ENCODE results near the gene PPDPF.
A peak's percentile ranks its signal among the peaks of the same experiment; 100 is the strongest.
"Not testable (repeated sequence)": the region's sequence is repeated elsewhere in the genome, so short reads cannot be mapped to it uniquely, and the experiment has no call there.

PPDPF gene

GRCh38 chr20:63502671-63503172 is 17.8 kb upstream of the PPDPF start:
- DNase-seq (ENCODE audit: low spot score in 2 of 2) (no peak), ATAC-seq (no peak)
- Mint-ChIP-seq H3K4me3 (no peak overlapping the region), H3K9me3 (peaks cover 4% of the 10 kb centered on the region), H3K36me3 (no peaks in the 10 kb centered on the region), H3K27ac (no peak overlapping the region), H3K4me1 (peaks cover 8% of the 10 kb centered on the region)

GRCh38 chr20:63503524-63503923 is 17.0 kb upstream of the PPDPF start:
- DNase-seq (ENCODE audit: low spot score in 2 of 2) (no peak), ATAC-seq (no peak)
- peaks cover 4% of the 10 kb centered on the region for H3K9me3 Mint-ChIP-seq
- H3K4me3 Mint-ChIP-seq, result no peak overlapping the region
- H3K27ac Mint-ChIP-seq, result no peak overlapping the region
- H3K4me1 Mint-ChIP-seq, result peaks cover 14% of the 10 kb centered on the region
- H3K36me3 Mint-ChIP-seq, result no peaks in the 10 kb centered on the region

GRCh38 chr20:63504642-63505041 is 15.9 kb upstream of the PPDPF start:
- Mint-ChIP-seq H3K4me1 (peaks cover 20% of the 10 kb centered on the region), H3K9me3 (peaks cover 4% of the 10 kb centered on the region), H3K27ac (no peak overlapping the region), H3K36me3 (no peaks in the 10 kb centered on the region), H3K4me3 (no peak overlapping the region)
- ATAC-seq, result no peak
- no peak for DNase-seq (ENCODE audit: low spot score in 2 of 2)

GRCh38 chr20:63505281-63505680 is 15.3 kb upstream of the PPDPF start:
- no peak for ATAC-seq

GRCh38 chr20:63505723-63506122 is 14.8 kb upstream of the PPDPF start:
- Mint-ChIP-seq H3K9me3 (peaks cover 4% of the 10 kb centered on the region), H3K27ac (no peak overlapping the region), H3K4me3 (no peak overlapping the region), H3K4me1 (peaks cover 20% of the 10 kb centered on the region), H3K36me3 (no peaks in the 10 kb centered on the region)
- no peak for ATAC-seq
- DNase-seq (ENCODE audit: low spot score in 2 of 2), result no peak

More at GRCh38 chr20:63505281-63505680, 15.3 kb upstream of the PPDPF start:
- H3K27ac Mint-ChIP-seq, result no peak overlapping the region
- no peaks in the 10 kb centered on the region for H3K36me3 Mint-ChIP-seq
- no peak for DNase-seq (ENCODE audit: low spot score in 2 of 2)
- H3K4me1 Mint-ChIP-seq, result peaks cover 20% of the 10 kb centered on the region
- no peak overlapping the region for H3K4me3 Mint-ChIP-seq
- peaks cover 4% of the 10 kb centered on the region for H3K9me3 Mint-ChIP-seq

- Mint-ChIP-seq H3K27ac (no peak overlapping the region), H3K9me3 (peaks cover 4% of the 10 kb centered on the region), H3K36me3 (no peaks in the 10 kb centered on the region), H3K4me1 (peaks cover 20% of the 10 kb centered on the region), H3K4me3 (peak overlapping the region; percentile 36)
- no peak for ATAC-seq
- DNase-seq (ENCODE audit: low spot score in 2 of 2), result no peak
These were observed 13.4 kb upstream of the PPDPF start for GRCh38 chr20:63507083-63507743.

- H3K36me3 Mint-ChIP-seq, result no peaks in the 10 kb centered on the region
- peak overlapping the region; percentile 56 for H3K27ac Mint-ChIP-seq
- peak; percentile 86 for ATAC-seq
- peaks cover 20% of the 10 kb centered on the region for H3K4me1 Mint-ChIP-seq
- peaks cover 4% of the 10 kb centered on the region for H3K9me3 Mint-ChIP-seq
- no peak for DNase-seq (ENCODE audit: low spot score in 2 of 2)
- H3K4me3 Mint-ChIP-seq, result peak overlapping the region; percentile 36
These were observed 12.3 kb upstream of the PPDPF start for GRCh38 chr20:63508072-63508768.

- peaks cover 20% of the 10 kb centered on the region for H3K4me1 Mint-ChIP-seq
- no peak overlapping the region for H3K27ac Mint-ChIP-seq
- no peaks in the 10 kb centered on the region for H3K36me3 Mint-ChIP-seq
- no peak for DNase-seq (ENCODE audit: low spot score in 2 of 2)
- peaks cover 4% of the 10 kb centered on the region for H3K9me3 Mint-ChIP-seq
- ATAC-seq, result no peak
- no peak overlapping the region for H3K4me3 Mint-ChIP-seq
These were observed 11.4 kb upstream of the PPDPF start for GRCh38 chr20:63509088-63509564.

GRCh38 chr20:63513207-63513606 is 7.4 kb upstream of the PPDPF start:
- ATAC-seq (no peak), DNase-seq (ENCODE audit: low spot score in 2 of 2) (no peak)
- Mint-ChIP-seq H3K9me3 (peaks cover 2% of the 10 kb centered on the region), H3K4me1 (peaks cover 8% of the 10 kb centered on the region), H3K36me3 (no peaks in the 10 kb centered on the region), H3K4me3 (no peak overlapping the region), H3K27ac (no peak overlapping the region)

GRCh38 chr20:63514520-63514919 is 6.0 kb upstream of the PPDPF start:
- H3K27ac Mint-ChIP-seq; H3K36me3 Mint-ChIP-seq; ATAC-seq; H3K9me3 Mint-ChIP-seq; DNase-seq (ENCODE audit: low spot score in 2 of 2); H3K4me3 Mint-ChIP-seq; H3K4me1 Mint-ChIP-seq: not testable (repeated sequence)

GRCh38 chr20:63517376-63518309 is 2.9 kb upstream of the PPDPF start:
- Mint-ChIP-seq H3K4me3 (peak overlapping the region; percentile 77), H3K4me1 (peaks cover 3% of the 10 kb centered on the region)

GRCh38 chr20:63518351-63518861 is 2.2 kb upstream of the PPDPF start:
- Mint-ChIP-seq H3K9me3 (peaks cover 4% of the 10 kb centered on the region), H3K36me3 (peaks cover 23% of the 10 kb centered on the region), H3K27ac (no peak overlapping the region)

More at GRCh38 chr20:63517376-63518309, 2.9 kb upstream of the PPDPF start:
- Mint-ChIP-seq H3K9me3 (peaks cover 3% of the 10 kb centered on the region), H3K36me3 (peaks cover 16% of the 10 kb centered on the region), H3K27ac (no peak overlapping the region)
- DNase-seq (ENCODE audit: low spot score in 2 of 2) (peak in 1 of 2 donors; percentile 47), ATAC-seq (no peak)

GRCh38 chr20:63518946-63519667 is 1.5 kb upstream of the PPDPF start:
- Mint-ChIP-seq H3K9me3 (peaks cover 7% of the 10 kb centered on the region), H3K4me3 (peak overlapping the region; percentile 77), H3K4me1 (peaks cover 12% of the 10 kb centered on the region), H3K36me3 (peaks cover 29% of the 10 kb centered on the region), H3K27ac (no peak overlapping the region)
- no peak for DNase-seq (ENCODE audit: low spot score in 2 of 2)
- ATAC-seq, result no peak

More at GRCh38 chr20:63518351-63518861, 2.2 kb upstream of the PPDPF start:
- Mint-ChIP-seq H3K4me1 (peaks cover 6% of the 10 kb centered on the region), H3K4me3 (peak overlapping the region; percentile 77)
- peak in 1 of 2 donors; percentile 48 for DNase-seq (ENCODE audit: low spot score in 2 of 2)
- no peak for ATAC-seq

Data from stimulated activated effector memory CD8-positive, alpha-beta T cell treated with anti-CD3 and anti-CD28 coated beads, Interleukin-12 subunit alpha, Interleukin-12 subunit beta, amount 100 ng/mL, for 72 hours (primary cell).